GM12878 (cell line): Measurements from ENCODE around the gene TERB1. TPM values are rescaled to one million over a fixed set of nuclear protein-coding genes. Genes with fewer than 3 reads are reported as not detected.

Experiments
- ATAC-seq: fragments of 200-7000 bp; cut with Tn5 transposase; 3 replicates; pipeline ENCODE4 v1.9.1; 2020; ENCODE audit warnings: mild to moderate bottlenecking, moderate library complexity
- BruUV-seq: library from RNA; stranded (reverse); fragments of 400-500 nt; replicated peaks from 2 replicates; lab custom pipeline; 2021; lab: Mats Ljungman, UMichigan
- CTCF ChIA-PET: fragments of 300-600 bp; sonication (Branson Sonifier 250); formaldehyde crosslinking; extraction: SDS; loops from one replicate; lab custom pipeline; 2021; ENCODE audit warnings: inconsistent platforms; lab: Yijun Ruan, JAX
- POLR2A ChIA-PET: fragments of 350-600 bp; formaldehyde crosslinking; extraction: SDS; loops from one replicate; lab custom pipeline; 2021; ENCODE audit warnings: inconsistent platforms; lab: Charles Lee
- RAD21 ChIA-PET: fragments of 300-600 bp; sonication (Branson Sonifier 250); formaldehyde crosslinking; loops from one replicate; lab custom pipeline; 2023; ENCODE audit warnings: antibody characterized with exemption; ENCODE audit not compliant: unreplicated experiment; lab: Charles Lee
- SMC1A ChIA-PET: fragments of 300-600 bp; sonication (Branson Sonifier 250); formaldehyde crosslinking; loops from one replicate; lab custom pipeline; 2023; ENCODE audit not compliant: unreplicated experiment, uncharacterized antibody; lab: Charles Lee
- DNase-seq: peaks from one replicate; pipeline ENCODE4 v3.0.0-alpha.2; 2011; ENCODE audit warnings: low read depth, low spot score
- FAIRE-seq: peaks from 3 replicates; lab custom pipeline; 2011; peaks lifted over from hg19 to GRCh38; lab: Jason Lieb, UNC
- H2AFZ ChIP-seq: 2 replicates; pipeline ENCODE4 v1.6.0; 2011; ENCODE audit warnings: low read depth, low read length, control low read depth; ENCODE audit not compliant: control insufficient read depth
- H3K27ac ChIP-seq: 2 replicates; pipeline ENCODE4 v1.5.1; 2011; ENCODE audit warnings: control low read depth; ENCODE audit not compliant: control insufficient read depth, insufficient read depth
- H3K27me3 ChIP-seq, 2 experiments: replicated peaks in 1 of 2; 2 replicates each; pipeline versions ENCODE4 v1.6.0 to v1.6.1; 2011; ENCODE audit warnings: low read length in 1 of 2; ENCODE audit not compliant: control insufficient read depth in 2 of 2, insufficient read depth in 2 of 2
- H3K36me3 ChIP-seq, 2 experiments: 2 replicates each; pipeline ENCODE4 v1.5.1; 2011; ENCODE audit warnings: low read length in 1 of 2; ENCODE audit not compliant: control insufficient read depth in 2 of 2, insufficient read depth in 2 of 2
- H3K4me1 ChIP-seq: 2 replicates; pipeline ENCODE4 v1.6.1; 2011; ENCODE audit warnings: mild to moderate bottlenecking, low read length, moderate library complexity, mixed read lengths; ENCODE audit not compliant: control insufficient read depth, insufficient read depth
- H3K4me2 ChIP-seq: 2 replicates; pipeline ENCODE4 v1.6.0; 2011; ENCODE audit warnings: control low read depth; ENCODE audit not compliant: control insufficient read depth, insufficient read depth
- H3K4me3 ChIP-seq: fragments of 200-600 bp; sonication (generic); 2 replicates; pipeline ENCODE4 v1.5.1; 2016
- H3K79me2 ChIP-seq: 2 replicates; pipeline ENCODE4 v1.6.0; 2011; ENCODE audit warnings: low read length; ENCODE audit not compliant: control insufficient read depth, insufficient read depth
- H3K9ac ChIP-seq: 2 replicates; pipeline ENCODE4 v1.8.0; 2011; ENCODE audit warnings: low read length, control low read depth, mixed read lengths; ENCODE audit not compliant: control insufficient read depth, insufficient read depth
- H3K9me3 ChIP-seq: replicated peaks from 3 replicates; pipeline ENCODE4 v1.5.1; 2011; ENCODE audit warnings: mild to moderate bottlenecking, low read length; ENCODE audit not compliant: control insufficient read depth, insufficient read depth
- H4K20me1 ChIP-seq: 2 replicates; pipeline ENCODE4 v1.6.0; 2011; ENCODE audit not compliant: control insufficient read depth, insufficient read depth
- CBFB ChIP-seq: IDR thresholded peaks from 2 replicates; pipeline ENCODE4 v1.6.1; 2016; ENCODE audit warnings: antibody characterized with exemption, low read depth
- EP300 ChIP-seq, 2 experiments: fragments of 150-350 bp in 1 of 2; IDR thresholded peaks; 2 replicates each; pipeline ENCODE4 v1.6.1; 2011 to 2012; ENCODE audit warnings: low read depth in 2 of 2, low read length in 2 of 2, borderline replicate concordance in 1 of 2, improper control_type of control experiment in 1 of 2, inconsistent platforms in 1 of 2; ENCODE audit not compliant: control insufficient read depth in 1 of 2
- FOS ChIP-seq: IDR thresholded peaks from 3 replicates; pipeline ENCODE4 v1.6.1; 2011; ENCODE audit warnings: borderline replicate concordance; ENCODE audit not compliant: insufficient read length; ENCODE audit errors: extremely low read depth
- GATAD2B ChIP-seq: fragments of 450-650 bp; conservative IDR thresholded peaks from 2 replicates; pipeline ENCODE4 v1.6.1; 2017; ENCODE audit warnings: low read depth, mild to moderate bottlenecking, moderate library complexity
- MTA2 ChIP-seq: fragments of 450-650 bp; IDR thresholded peaks from 2 replicates; pipeline ENCODE4 v1.6.1; 2016; ENCODE audit warnings: low read depth, mild to moderate bottlenecking, moderate library complexity
- RFX5 ChIP-seq: IDR thresholded peaks from 2 replicates; pipeline ENCODE4 v1.6.1; 2011; ENCODE audit warnings: low read depth, low read length, improper control_type of control experiment
- ZNF24 ChIP-seq: fragments of 450-650 bp; IDR thresholded peaks from 2 replicates; pipeline ENCODE4 v1.6.1; 2017; ENCODE audit warnings: antibody characterized with exemption, mild to moderate bottlenecking
- ZNF384 ChIP-seq: IDR thresholded peaks from 2 replicates; pipeline ENCODE4 v1.6.1; 2012; ENCODE audit warnings: low read depth, mild to moderate bottlenecking, low read length, improper control_type of control experiment, borderline replicate concordance
- WGBS: methylation state at CpG from one replicate; pipeline ENCODE4 v1.1.6; 2016; ENCODE audit warnings: low lambda C conversion rate; ENCODE audit not compliant: insufficient replicate concordance, insufficient coverage; ENCODE audit errors: missing lambda C conversion rate; 5-methylcytosine and 5-hydroxymethylcytosine counted together
- in situ Hi-C: fragments of 300-500 bp; cut with MboI; formaldehyde crosslinking; loops from 9 replicates; pipeline ENCODE4 v1.14.3; 2018; ENCODE audit warnings: mixed read lengths
- intact Hi-C: fragments of 100-400 bp; cut with micrococcal nuclease; formaldehyde crosslinking; loops from one replicate; pipeline ENCODE4 v1.14.2; 2022; ENCODE audit not compliant: unreplicated experiment
- polyA plus RNA-seq, 11 experiments: library from polyadenylated mRNA; depleted of rRNA in 4 of 11; unstranded in 6 of 11; stranded (reverse) in 5 of 11; fragments of >200 nt; fragmentation: Nextera tagmentation in 4 of 11; fragmentation: Illumina TruSeq in 1 of 11; extraction: Ambion mirVana in 4 of 11; extraction: Trizol in 1 of 11; gene quantifications; 1 replicate in 1 of 11; 2 replicates in 10 of 11; pipeline versions ENCODE4 v1.2.1 to v1.2.3, GENCODE V29; 2011 to 2016; ENCODE audit warnings: inconsistent platforms in 2 of 11, missing spikeins in 2 of 11, low read depth in 1 of 11
- total RNA-seq, 4 experiments: library from RNA; depleted of rRNA in 3 of 4; stranded (reverse); fragments of >200 nt in 3 of 4; fragmentation: Illumina TruSeq in 1 of 4; extraction: Trizol in 1 of 4; gene quantifications; 2 replicates each; pipeline versions ENCODE4 v1.2.1 to v1.2.3, GENCODE V29; 2013 to 2021
- TF ChIP-seq, protein P1 (sequence below): IDR thresholded peaks from 2 replicates; pipeline ENCODE4 v1.6.1; 2012; ENCODE audit warnings: low read length, inconsistent platforms
- TF ChIP-seq, protein P2 (sequence below): IDR thresholded peaks from 2 replicates; pipeline ENCODE4 v1.6.1; 2011; ENCODE audit warnings: borderline replicate concordance, low read depth, mild to moderate bottlenecking, moderate library complexity, mixed read lengths, low read length; ENCODE audit not compliant: insufficient read depth; ENCODE audit errors: extremely low read length
- TF ChIP-seq, protein P3 (sequence below), 3 experiments: IDR thresholded peaks in 2 of 3; conservative IDR thresholded peaks in 1 of 3; 2 replicates each; pipeline ENCODE4 v1.5.1; 2011; ENCODE audit warnings: low read depth in 3 of 3, low read length in 3 of 3, mild to moderate bottlenecking in 3 of 3, control low read depth in 2 of 3, moderate library complexity in 2 of 3, inconsistent platforms in 1 of 3, mixed read lengths in 1 of 3; ENCODE audit not compliant: control insufficient read depth in 2 of 3, insufficient read depth in 1 of 3; ENCODE audit errors: extremely low read depth in 1 of 3

TERB1 gene
- total and polyA plus RNA-seq, 10 of the 15 experiments (the other 5 are each of a cell fraction or from before 2014, with no cell fraction given) = 0.03 to 0.10 (median 0.06) TPM; not detected in 7

DNA sequence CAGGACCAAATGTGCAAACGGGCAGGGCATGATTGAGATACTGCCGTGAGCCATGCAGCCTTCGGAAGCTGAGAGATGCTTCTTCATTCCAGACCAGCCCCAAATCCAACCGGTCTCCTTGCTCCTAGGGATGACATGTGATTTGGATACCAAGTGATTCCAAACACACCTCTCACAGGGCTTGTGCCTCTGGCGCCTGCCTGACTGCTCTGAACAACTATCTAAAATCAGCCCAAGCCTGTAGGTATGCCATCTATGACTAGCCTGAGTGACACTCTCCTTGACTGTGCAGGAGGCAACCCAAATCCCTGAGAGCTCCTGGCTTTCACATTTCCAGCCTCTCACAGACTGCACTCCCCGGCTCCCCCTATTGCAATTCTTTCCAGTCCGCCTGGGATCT lies 70.3 kb downstream of the TERB1 start (continued):
- TF ChIP-seq ZNF384 (no peak), ZNF24 (no peak), CBFB (no peak)
- TF ChIP-seq, all 136 proteins: peak for 0

DNA sequence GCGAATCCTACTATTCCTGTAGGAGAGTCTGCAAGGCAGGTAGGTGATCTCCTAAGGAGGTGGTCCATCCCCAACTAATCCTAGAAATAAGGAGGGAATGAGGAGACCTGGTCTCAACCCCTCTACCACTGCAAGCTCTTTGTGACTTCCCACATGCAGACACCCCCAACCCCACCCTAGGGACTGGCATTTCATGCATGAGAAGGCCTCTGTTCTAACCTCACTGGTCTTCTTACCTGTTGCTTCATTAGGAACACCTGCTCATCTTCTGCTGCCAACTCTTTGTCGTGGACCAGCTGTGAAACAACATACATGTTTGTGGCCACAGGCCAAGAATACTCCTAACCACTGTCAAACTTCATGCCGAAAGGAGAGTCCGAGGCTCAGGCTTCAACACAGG lies 72.6 kb downstream of the TERB1 start:
- Histone ChIP-seq H3K4me1 (no peaks in the 10 kb centered on the region), H2AFZ (no peak overlapping the region), H3K79me2 (no peaks in the 10 kb centered on the region), H3K36me3 (peaks cover 24 to 37% of the 10 kb centered on the region in 2 experiments), H3K27ac (no peak overlapping the region), H3K27me3 (no peaks in the 10 kb centered on the region), H3K4me3 (no peak overlapping the region), H3K4me2 (no peak overlapping the region), H3K9ac (no peak overlapping the region), H3K9me3 (no peaks in the 10 kb centered on the region), H4K20me1 (no peaks in the 10 kb centered on the region; the same call in 1 of the 2 replicates)
- ATAC-seq (no peak; the same call in 1 of the 3 replicates), FAIRE-seq (no peak), DNase-seq (no peak)
- WGBS = 83% methylated on average over 4 of the region's 4 CpGs
- intact Hi-C loops (loop anchor here (1.0 to 5.0 kb wide), 3 partner anchors 138 to 322 kb away; no protein-coding TSS in a partner anchor), in situ Hi-C loops (no loop called here)
- ChIA-PET POLR2A (no interaction called here), CTCF (interaction anchor here (0.7 to 5.5 kb wide), 16 partner anchors 9 to 320 kb away, joined by 3 to 76 read pairs (median 4); partner anchors contain the start of genes DYNC1LI2 and NAE1), RAD21 (interaction anchor here (1.0 to 1.5 kb wide), 3 partner anchors 102 to 144 kb away, joined by 3 to 9 read pairs (median 3); partner anchors contain the start of gene NAE1), SMC1A (interaction anchor here (0.6 to 2.8 kb wide), 6 partner anchors 14 to 240 kb away, joined by 3 to 17 read pairs (median 3); partner anchors contain the start of genes DYNC1LI2, NAE1 and PDP2)
- BruUV-seq = no TSS peak
- no peak for TF ChIP-seq EP300 (IDR thresholded peaks at IDR 0.05; ENCODE audit: borderline replicate concordance in 1 of 2, control insufficient read depth in 1 of 2, low read depth in 2 of 2, low read length in 2 of 2)
- TF ChIP-seq, protein P1, sequence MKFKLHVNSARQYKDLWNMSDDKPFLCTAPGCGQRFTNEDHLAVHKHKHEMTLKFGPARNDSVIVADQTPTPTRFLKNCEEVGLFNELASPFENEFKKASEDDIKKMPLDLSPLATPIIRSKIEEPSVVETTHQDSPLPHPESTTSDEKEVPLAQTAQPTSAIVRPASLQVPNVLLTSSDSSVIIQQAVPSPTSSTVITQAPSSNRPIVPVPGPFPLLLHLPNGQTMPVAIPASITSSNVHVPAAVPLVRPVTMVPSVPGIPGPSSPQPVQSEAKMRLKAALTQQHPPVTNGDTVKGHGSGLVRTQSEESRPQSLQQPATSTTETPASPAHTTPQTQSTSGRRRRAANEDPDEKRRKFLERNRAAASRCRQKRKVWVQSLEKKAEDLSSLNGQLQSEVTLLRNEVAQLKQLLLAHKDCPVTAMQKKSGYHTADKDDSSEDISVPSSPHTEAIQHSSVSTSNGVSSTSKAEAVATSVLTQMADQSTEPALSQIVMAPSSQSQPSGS = no peak
- TF ChIP-seq, protein P2, sequence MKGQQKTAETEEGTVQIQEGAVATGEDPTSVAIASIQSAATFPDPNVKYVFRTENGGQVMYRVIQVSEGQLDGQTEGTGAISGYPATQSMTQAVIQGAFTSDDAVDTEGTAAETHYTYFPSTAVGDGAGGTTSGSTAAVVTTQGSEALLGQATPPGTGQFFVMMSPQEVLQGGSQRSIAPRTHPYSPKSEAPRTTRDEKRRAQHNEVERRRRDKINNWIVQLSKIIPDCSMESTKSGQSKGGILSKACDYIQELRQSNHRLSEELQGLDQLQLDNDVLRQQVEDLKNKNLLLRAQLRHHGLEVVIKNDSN = no peak
- no peak for TF ChIP-seq FOS
- TF ChIP-seq MTA2 = no peak
- TF ChIP-seq GATAD2B = no peak
- no peak for TF ChIP-seq RFX5
- TF ChIP-seq, protein P3, sequence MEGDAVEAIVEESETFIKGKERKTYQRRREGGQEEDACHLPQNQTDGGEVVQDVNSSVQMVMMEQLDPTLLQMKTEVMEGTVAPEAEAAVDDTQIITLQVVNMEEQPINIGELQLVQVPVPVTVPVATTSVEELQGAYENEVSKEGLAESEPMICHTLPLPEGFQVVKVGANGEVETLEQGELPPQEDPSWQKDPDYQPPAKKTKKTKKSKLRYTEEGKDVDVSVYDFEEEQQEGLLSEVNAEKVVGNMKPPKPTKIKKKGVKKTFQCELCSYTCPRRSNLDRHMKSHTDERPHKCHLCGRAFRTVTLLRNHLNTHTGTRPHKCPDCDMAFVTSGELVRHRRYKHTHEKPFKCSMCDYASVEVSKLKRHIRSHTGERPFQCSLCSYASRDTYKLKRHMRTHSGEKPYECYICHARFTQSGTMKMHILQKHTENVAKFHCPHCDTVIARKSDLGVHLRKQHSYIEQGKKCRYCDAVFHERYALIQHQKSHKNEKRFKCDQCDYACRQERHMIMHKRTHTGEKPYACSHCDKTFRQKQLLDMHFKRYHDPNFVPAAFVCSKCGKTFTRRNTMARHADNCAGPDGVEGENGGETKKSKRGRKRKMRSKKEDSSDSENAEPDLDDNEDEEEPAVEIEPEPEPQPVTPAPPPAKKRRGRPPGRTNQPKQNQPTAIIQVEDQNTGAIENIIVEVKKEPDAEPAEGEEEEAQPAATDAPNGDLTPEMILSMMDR (IDR thresholded peaks at IDR 0.05 in 2 of 3, conservative IDR thresholded peaks at IDR 0.05 in 1 of 3; ENCODE audit: control insufficient read depth in 2 of 3, extremely low read depth in 1 of 3, insufficient read depth in 1 of 3, low read depth in 3 of 3, low read length in 3 of 3) = no peak
